Measurements from ENCODE around the gene TRPM5. TPM values are rescaled to one million over a fixed set of nuclear protein-coding genes. Genes with fewer than 3 reads are reported as not detected.

TRPM5 gene
- polyA plus RNA-seq, 1 of the 3 experiments (the other 2 are of a cell fraction): not detected

- ChIA-PET POLR2A (interaction anchor here (1.0 kb wide), 1 partner anchor 18 kb away, joined by 3 read pairs; no protein-coding TSS in a partner anchor), CTCF (no interaction called here)
- Histone ChIP-seq H3K79me2 (ENCODE audit: insufficient read depth) (peaks cover 16% of the 10 kb centered on the region), H3K4me2 (no peak overlapping the region), H3K36me3 (replicated peaks in 1 of 2; ENCODE audit: control insufficient read depth in 1 of 2, insufficient read depth in 2 of 2, low read length in 1 of 2) (peaks cover 8 to 48% of the 10 kb centered on the region in 2 experiments), H3K9ac (no peak overlapping the region), H3K4me1 (ENCODE audit: control insufficient read depth in 1 of 2, insufficient read depth in 2 of 2, low read depth in 1 of 2, low read length in 1 of 2) (peaks cover 5 to 12% of the 10 kb centered on the region in 2 experiments; a peak in 1 of 4 replicates), H4K20me1 (ENCODE audit: insufficient read depth) (peaks cover 29% of the 10 kb centered on the region), H3K27ac (ENCODE audit: low read depth in 2 of 2, low read length in 1 of 2) (no peak overlapping the region), H3K9me3 (no peaks in the 10 kb centered on the region), H2AFZ (ENCODE audit: low read depth) (no peak overlapping the region), H3K4me3 (ENCODE audit: low read depth in 2 of 2, low read length in 1 of 2) (no peak overlapping the region), H3K27me3 (ENCODE audit: insufficient read depth) (no peaks in the 10 kb centered on the region), H3K9me2 (no peaks in the 10 kb centered on the region), H3F3A (replicated peaks; ENCODE audit: insufficient read depth) (peaks cover 10% of the 10 kb centered on the region)
- no peak for DNase-seq
- 85% methylated on average over 11 of the region's 17 CpGs for WGBS (ENCODE audit: low lambda C conversion rate)
- TF ChIP-seq RCOR1 (IDR thresholded peaks at IDR 0.05; ENCODE audit: low read length) (no peak), TAF1 (IDR thresholded peaks at IDR 0.05; ENCODE audit: borderline replicate concordance, low read depth, low read length) (no peak), USF1 (IDR thresholded peaks at IDR 0.05; ENCODE audit: borderline replicate concordance, low read depth) (no peak), SMC3 (IDR thresholded peaks at IDR 0.05; ENCODE audit: low read depth, low read length) (no peak), TEAD4 (IDR thresholded peaks at IDR 0.05; ENCODE audit: borderline replicate concordance, insufficient read depth) (no peak), RFX5 (IDR thresholded peaks at IDR 0.05; ENCODE audit: low read length) (no peak), GABPA (IDR thresholded peaks at IDR 0.05; ENCODE audit: low read depth) (no peak), MAX (IDR thresholded peaks at IDR 0.05; ENCODE audit: low read depth) (no peak), NFIC (IDR thresholded peaks at IDR 0.05; ENCODE audit: borderline replicate concordance) (no peak), NRF1 (IDR thresholded peaks at IDR 0.05; ENCODE audit: low read depth, low read length) (no peak), POLR2AphosphoS5 (IDR thresholded peaks at IDR 0.05; ENCODE audit: low read depth, low read length) (no peak), GATA2 (CRISPR knock-in tag; IDR thresholded peaks at IDR 0.05) (no peak), CTCF (IDR thresholded peaks at IDR 0.05) (no peak), ELF1 (IDR thresholded peaks at IDR 0.05) (no peak), USF2 (IDR thresholded peaks at IDR 0.05; ENCODE audit: borderline replicate concordance, low read depth, low read length) (no peak), JUND (IDR thresholded peaks at IDR 0.05) (no peak), MXI1 (IDR thresholded peaks at IDR 0.05; ENCODE audit: low read depth, low read length) (no peak), RAD21 (IDR thresholded peaks at IDR 0.05; ENCODE audit: low read length) (no peak), ZBTB33 (IDR thresholded peaks at IDR 0.05; ENCODE audit: borderline replicate concordance, low read depth) (no peak)
Observed at GRCh38 chr11:2395856-2396255, 48.5 kb downstream of the TRPM5 start.

All from SK-N-SH (cell line).